ENCODE data around the gene PRRX1.

PRRX1 gene

DNA sequence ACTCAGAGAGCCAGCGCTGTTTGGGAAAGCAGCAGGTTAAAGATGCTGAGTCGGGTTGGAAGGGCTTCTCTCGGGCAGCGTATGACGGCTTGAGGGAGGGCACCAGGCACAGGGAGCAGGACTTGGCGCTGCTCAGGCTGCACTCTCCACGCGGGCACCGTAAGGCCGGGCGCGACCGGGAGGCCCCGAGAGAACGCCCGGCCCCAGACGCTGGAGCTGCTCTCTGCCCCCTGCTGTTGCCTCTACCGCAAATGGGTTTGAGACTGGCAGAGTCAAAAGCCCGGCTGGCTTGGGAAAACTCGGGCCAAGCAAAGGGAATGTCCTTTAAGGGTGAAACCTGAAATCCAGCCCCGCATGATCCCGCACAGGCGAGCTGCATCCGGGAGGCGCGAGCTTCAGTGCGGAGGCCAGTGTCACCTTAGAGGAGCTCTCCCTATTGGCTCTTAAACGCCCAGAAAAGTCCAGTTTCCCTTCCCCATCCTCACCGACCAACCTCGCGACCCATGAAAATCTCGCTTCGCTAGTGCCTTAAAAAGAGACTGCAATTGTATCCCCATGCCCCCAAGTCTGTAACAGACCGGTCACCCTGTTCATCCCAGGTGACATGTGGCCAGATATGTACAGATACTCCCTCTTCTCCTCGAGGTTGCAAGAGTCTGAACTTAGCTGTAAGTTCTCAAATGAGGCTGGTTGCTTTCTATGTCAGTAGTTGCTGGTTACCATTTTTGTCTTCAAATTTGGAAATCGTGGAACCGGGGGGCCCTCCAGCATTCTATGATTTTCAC, 1.1 kb downstream of the PRRX1 start:
- DNase-seq (ENCODE audit: low spot score), result no peak

DNA sequence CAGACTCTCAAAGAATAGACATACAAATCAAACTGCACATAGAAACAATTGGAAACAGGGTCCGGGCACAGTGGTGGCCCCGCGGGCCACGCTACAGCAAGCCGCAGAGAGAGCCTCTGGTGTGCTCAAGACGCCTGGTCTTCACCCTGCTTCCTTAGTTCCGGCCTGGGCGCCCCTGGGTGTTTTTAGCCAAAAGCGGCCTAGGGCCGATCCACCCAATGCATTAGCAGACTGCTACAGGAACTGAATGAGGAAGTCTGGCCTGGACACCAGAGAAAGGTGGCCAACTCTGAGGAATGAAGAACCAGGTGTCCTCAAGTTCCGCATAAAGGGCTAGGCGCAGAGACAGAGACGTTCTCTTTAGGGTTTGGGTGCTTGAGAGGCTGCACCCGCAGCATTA, 1.7 kb downstream of the PRRX1 start:
- DNase-seq (ENCODE audit: low spot score), result no peak

DNA sequence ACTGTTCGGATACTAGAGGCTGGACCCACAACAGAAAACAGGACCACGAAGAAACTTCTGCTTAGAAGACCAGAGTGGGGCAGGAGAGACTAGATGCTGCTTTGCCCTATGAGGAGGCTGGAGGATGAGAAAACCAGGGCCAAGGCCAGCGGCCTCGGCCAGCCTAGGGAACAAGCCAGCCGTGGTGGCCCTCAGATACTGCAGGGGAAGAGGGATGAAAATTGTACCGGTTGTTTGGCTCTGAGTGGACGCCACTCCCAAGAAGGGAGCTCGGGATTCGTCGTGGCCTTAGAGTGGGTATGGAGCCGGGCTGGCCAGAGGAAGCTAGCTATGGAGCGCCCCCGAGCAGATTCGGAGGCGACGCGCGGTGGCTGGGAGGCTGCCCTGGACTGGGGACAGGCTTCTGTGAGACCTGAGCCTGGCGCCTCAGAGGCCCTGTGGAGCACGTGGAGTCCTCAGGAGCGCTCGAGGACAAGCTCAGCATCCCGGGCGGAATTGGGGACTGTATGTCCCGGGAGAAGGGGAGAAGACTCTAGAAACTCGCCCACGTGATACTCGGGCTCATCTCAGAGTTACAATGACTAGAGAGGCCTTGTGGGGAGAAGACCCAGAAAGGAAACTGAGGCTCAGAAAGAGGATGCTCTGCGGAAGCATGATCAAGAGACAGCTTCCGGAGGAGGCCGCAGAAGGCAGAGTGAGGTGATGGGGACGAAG, 2.8 kb downstream of the PRRX1 start:
- no peak for DNase-seq (ENCODE audit: low spot score)

DNA sequence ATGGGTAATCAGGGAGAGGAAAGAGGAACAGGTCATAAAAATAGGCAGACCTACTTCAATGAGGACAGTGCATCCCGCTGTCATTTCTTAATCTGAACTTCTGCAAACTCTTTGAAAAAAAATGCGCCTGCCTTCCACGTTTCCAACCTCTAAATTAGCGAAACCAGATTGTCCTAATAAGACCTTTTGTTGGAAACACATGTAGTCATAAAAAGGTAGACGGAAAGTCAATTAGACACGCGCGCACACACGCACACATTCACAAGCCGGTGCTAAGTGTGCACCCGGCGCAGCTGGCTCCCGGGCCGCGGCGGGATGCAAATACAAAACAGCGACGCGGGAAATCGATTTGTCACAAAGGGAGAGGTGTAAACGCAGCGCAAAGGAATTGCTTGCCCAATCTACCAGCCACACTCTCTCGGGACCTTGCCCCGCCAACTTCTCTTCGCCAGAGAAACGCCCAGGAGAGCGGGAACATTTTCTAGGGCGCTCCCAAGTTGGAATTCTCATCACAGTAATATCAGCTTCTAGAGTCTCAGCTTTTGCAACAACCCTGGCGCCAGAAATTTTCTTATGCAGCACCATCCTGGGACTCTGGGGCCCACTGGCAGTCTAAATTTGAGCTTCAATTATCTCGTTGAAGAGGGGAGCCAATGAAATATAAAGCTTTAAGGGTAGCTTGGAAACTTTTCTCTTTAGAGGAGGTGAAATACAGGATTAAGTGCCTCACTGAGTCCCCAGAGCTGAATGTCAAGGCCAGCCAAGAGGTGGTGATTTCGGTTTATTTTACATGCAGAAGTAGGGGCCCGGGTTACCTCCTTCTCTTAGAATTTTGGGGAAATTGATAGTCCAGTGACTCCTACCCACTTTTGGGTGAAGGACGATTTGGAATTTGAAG, 4.5 kb downstream of the PRRX1 start:
- DNase-seq (ENCODE audit: low spot score), result no peak

DNA sequence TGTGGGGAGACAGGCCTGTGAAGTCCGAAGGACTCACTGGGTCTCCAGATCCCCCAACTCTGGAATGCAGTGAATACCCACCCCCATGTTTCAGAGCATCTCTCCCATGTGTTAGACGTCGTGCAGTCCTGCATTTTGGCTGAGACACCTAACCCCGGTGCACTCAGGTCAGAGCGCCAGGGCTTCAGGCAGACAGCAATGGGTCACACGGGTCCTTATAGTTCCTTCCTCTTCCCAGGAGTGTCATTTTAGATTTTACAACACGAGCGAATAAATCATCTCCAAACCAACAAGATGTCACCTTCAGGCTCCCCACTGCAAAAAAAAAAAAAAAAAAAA, 5.1 kb downstream of the PRRX1 start:
- no peak for DNase-seq (ENCODE audit: low spot score)

DNA sequence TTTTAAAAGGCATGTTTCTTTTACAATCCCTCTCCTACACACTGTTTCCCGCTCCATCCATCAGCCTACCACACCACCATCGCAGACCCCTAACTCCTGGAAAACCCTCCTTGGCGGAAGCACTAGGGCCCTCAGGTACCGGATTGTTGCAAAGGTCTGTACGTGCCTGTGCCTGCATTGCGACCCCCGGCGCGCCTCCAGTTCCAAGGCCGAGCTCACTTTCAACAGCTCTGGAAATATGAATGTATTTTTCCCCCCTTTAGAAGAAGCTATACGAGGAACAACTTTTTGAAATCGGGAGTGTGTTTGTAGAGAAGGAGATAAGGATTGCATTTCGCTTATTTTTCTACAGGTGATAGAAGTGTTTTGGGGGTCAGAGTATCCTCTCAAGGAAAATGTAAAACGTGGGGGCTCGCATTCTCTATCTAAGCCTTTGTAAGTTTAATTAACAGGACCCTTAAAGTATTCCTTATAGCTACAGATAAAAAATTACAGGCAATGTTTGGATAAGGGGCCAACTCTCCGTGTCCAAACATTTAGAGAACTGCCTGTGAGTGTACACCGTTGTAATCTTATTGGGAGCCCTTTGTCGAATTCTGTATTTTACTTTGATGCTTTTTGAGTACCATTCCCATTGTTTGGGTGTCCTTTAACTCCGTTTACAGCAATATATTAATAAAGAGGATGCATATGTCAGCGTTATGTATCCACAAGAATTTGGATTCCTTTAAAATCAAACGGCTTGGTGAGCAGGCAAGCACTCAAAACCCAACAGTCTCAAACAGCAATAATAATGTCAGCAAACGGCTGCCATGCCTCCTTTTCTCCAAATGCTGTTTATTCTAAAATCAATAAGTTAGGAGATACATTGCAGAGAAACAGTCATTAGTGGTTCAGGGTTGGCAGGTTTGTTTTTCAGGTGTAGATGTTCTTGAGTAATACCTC, 5.9 kb downstream of the PRRX1 start:
- no peak for DNase-seq (ENCODE audit: low spot score)

DNA sequence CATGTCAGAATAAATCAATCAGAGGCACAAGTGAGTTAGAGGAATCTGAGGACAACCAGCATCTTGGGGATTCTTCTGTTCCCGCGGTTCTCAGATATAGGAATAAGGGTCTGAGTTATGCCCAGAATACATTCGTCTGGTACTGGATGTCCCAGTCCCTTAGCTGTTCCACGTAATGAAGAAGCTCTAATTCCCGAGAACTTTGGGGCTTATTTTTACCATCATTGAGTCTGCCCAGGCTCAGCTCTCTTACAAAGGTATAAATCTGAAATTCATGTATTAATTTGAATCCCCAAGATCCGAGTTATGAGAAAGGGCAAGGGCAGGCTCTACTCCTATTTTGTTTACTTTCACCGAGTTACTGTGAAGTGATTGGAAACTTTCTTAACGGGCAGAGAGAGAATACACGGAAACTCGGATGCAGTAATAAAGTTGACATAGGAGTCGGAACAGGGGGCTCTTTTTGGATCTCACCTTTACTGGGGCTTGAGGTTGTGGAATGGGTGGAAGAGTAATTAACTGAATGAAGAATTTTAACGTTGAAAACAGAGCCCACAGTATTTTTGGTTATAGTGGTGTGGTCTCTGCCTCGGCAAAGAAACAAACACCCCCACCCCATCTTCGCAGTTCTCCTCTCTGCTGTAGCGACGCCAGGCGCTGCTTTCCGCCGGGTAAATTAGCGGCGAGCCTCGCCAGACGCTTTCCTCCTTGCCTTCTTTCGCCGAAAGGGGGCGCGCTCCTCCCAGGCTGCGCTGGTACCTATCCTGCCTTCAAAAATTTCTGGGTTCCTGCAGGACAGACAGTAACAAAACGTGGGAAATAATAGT, 7.1 kb downstream of the PRRX1 start:
- peak; percentile 32 for DNase-seq (ENCODE audit: low spot score)

DNA sequence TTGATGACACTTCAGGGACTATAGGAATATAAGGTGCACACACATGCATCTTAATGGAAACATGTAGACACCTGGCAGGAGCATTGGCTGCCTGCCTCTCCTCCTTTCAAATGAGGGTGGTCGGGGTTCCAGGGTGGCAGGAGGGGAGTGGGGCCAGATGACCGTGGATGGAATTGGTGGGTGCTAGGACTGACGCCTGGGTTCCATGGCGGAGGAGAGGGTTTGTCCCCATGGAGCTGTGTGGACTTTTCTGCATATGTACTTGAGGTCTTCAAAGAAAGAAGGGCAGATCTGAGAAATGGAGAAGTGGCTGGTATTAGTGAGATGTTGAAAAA, 7.7 kb downstream of the PRRX1 start:
- no peak for DNase-seq (ENCODE audit: low spot score)

DNA sequence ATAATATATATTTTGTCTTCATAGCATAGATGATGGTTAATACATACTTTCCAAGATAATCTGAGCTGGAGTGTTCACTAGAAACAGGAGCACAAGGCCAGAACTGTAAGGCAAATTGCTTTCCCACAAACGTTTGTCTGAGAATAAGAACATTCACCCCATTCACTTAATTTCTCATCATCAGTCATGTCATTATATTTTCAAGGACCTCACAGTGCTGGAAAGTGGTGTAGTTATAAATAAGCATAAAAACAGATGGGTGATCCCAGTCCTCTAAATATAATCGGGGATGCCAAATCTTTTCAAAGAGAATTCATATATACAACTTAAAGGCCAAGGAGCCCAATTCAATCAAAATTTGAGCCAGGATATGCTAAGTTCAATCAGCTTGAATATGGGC, 8.4 kb downstream of the PRRX1 start:
- DNase-seq (ENCODE audit: low spot score), result no peak

DNA sequence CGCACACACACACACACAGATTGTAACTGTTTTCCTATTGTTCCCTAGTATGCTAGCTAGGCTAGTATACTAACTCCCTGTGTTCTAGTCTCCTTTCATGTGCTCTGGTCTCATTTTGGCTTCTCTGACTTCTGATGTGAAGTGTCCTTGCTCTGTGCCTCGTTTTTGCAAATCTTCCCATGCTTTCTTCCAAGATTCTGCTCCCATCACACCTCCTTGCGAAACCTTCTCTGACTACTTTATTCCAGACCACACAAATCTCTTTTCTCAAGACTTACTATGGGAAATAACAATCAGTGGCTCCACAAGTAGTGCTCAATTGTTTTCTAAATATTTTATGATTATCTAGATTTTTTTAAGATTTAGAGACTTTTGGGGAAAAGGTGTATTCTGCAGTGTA, 10.3 kb downstream of the PRRX1 start:
- DNase-seq (ENCODE audit: low spot score), result no peak

DNA sequence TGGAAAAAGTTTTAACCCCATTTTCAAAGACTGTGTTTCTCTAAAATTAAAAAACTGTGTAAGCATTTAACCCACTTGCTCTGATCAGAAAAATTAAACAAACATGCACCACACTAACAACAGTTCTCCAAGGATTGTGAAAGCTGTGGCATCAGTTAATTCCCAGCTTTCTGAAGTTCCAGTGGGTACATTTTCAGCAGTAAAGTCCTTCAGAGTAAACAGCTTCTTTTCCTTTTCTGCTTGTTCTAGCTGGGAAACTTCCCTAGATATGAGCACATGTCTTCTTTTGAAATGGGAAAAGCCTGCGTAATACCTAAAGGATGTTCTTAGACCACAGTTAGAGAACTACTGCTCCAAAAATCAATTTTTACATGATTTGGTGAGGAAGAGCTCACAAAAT, 11.1 kb downstream of the PRRX1 start:
- no peak for DNase-seq (ENCODE audit: low spot score)

DNA sequence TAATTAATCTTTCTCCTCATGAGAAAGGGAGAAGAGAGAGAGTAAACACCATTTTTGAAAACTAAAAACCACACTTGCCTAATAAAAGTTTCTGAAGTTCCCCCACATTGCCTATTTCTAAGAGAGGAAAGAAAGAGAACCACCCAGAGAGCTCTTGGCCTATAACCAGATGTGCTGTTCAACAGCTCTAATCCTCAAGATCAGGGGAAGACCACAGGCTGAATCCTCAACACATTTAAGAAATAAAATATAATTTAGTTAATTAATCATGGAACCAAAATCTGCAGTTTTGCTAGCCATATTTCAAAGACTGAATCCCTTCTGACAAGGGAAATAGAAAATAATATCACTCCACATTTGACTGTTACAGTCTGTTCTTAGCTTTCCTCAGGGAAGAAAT, 11.9 kb downstream of the PRRX1 start:
- no peak for DNase-seq (ENCODE audit: low spot score)

DNA sequence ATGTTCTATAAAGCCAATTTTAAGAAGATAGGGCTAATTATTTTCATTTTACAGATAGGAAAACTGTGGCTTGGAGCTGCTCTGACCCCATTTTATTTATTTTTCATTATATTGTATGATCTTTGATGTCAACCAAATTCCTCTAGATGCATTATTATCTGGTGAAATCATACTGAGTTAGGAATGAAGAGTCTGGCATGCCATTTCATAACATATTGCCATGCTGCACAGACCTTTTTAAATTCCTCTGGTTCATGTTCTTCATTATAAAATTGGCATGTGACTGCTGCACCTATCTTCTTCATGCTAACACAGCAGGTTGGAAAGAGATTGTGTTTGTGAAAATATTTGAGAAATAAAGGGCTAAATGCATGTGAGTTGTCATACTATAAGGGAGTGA, 12.7 kb downstream of the PRRX1 start:
- DNase-seq (ENCODE audit: low spot score), result no peak

DNA sequence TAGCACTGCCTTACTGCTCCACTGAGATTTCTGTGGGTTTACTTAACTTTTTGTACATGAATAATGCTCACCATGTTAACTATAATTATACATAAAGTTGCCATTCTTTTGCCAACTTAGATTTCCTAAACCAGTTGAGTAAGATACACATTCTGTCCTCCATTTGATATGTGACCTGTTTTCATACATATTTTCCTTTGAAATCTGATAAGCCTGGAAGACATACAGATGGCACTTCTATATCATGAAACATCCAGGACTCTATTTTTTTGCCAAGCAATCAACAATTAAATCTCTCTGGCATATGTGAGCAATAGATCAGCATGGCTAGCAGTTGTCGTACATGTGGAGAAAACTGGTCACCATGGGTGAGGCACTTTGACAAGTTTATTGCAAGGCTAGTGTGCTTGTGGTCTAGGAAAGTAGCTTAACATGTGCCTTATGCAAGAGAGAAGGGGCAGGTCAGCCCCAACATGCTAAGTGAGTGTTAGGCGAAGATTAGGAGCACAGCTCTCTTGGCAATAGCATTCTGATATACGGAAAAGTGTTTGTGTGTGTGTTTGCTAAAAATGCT, 14.2 kb downstream of the PRRX1 start:
- no peak for DNase-seq (ENCODE audit: low spot score)

DNA sequence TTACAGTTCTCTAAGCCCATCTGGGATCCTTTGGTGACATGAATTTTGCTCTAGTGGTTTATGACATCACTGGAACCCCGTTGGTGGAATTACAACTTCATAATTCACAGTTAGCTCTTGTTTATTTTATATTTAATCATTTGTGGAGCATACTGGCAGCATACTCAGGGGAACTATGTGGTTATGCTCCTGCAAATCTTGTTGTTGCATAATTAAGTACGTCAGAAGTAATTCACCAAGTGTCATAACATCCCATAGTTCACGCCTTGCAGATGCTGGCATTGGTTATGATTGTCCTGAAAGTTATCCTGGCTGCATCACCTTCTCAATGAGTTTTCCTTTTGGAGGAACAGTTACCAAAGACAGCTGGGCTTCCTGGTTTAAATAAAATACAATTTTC, 16.5 kb downstream of the PRRX1 start:
- no peak for DNase-seq (ENCODE audit: low spot score)

DNA sequence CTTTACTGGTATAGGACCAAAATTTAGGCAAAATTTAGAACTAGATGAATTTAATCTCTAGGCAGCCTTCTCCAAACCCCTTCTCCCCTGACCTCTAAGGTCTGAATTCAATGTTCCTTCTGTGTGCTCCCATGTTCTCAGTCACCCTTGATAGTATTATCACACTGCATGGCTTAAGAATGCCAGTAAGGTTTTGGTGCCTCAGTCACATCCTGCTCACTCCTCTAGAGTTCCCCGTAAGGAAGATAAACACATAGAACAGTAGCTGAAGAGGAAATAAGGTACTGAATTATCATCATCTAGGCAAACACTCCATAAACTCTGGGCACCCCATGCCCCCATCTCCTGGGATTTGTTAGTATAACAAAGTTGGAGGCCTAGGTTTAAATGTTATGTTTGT, 18.2 kb downstream of the PRRX1 start:
- no peak for DNase-seq (ENCODE audit: low spot score)

DNA sequence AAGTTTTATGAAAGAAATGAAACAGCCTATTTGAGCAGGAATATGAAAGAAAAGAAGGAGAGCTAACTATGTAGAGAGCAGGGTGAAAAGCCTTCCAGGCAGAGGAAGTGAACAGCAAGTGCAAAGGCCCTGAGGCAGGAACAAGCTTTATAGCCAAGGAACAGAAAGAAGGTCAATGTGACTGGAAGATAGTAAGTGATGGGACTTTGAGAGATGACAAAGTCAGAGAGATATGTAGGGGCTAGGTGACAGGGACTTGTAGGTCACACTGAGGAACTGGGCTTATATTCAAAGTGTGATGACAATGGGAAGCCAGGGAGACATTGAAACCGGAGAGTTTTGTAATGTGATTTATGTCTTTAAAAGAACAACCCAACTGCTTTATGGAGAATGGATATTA, 18.9 kb downstream of the PRRX1 start:
- no peak for DNase-seq (ENCODE audit: low spot score)

DNA sequence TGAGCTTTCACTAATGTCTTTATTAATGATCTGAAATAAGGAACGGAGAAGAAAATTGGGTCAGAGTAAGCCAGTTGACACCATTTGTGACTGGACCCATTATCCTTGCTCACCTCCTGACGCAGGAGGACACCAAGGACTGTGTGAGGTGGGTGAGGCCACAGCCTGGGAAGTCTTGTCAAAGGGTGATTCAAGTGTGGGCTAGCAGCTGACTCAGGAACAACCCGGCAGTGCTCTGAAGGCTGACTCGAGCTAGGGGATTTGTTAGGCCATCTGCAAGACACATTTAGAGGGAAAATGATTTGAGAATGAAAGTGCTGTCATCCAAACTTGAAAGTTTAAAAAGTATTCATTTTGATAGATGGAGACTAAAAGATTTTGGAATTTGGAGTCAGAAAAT, 21.2 kb downstream of the PRRX1 start:
- DNase-seq (ENCODE audit: low spot score), result no peak

DNA sequence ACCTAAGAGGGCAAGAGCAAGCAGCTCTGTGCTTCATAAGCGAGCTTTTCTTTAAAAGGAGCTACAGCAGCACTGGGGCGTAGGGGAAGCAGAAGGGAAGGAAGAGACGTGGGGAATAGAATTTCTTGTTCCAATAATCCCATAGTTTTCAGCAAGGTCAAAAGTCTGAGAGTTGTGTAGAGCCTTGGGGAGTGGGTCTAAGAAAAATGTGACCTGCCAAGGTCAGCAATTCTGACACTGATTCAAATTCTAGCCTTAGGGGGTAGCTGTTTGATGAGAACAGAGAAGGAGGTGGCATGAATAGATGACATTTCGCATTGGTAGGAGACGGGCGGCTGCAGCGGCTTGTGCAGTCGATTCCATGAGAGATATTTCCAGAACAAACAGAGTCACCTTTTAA, 22.4 kb downstream of the PRRX1 start:
- no peak for DNase-seq (ENCODE audit: low spot score)

DNA sequence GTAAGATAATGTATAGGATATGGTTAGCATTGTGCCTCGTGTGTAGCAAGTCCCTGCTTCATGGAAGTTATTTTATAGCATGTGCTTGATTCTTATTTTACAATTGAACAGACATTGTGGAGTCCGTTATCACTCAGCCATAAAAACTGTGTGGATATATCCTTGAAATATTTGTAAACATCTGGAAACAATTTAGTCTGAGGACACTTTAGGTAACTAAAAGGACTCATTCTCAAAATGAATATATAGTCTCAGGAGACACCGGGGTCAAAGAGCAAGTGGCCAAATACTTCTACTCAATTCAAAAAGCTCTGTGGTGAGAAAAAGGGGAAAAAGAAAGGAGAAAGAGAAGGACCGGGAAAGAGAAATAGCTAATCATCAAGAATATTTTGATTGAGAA, 23.7 kb downstream of the PRRX1 start:
- DNase-seq (ENCODE audit: low spot score), result no peak

DNA sequence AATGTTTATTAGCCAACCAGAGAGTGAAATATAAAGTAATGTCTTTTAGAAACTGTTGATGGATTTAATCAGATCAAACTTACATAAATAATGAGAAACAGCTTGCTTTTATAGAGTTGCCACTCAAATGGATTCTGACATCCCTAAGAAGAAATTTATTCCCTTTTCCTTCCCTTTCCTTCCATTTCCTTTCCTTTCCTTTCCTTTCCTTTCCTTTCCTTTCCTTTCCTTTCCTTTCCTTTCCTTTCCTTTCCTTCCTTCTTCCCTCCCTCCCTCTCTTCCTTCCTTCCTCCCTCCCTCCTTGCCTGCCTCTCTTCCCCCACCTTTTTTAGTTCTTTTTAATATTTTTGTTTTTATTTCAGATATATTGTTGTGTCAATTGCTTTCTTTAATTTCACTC, 27.3 kb downstream of the PRRX1 start:
- DNase-seq (ENCODE audit: low spot score), result no peak
